ENCODE results near the gene DYNC2H1.

The DYNC2H1 gene

DNA sequence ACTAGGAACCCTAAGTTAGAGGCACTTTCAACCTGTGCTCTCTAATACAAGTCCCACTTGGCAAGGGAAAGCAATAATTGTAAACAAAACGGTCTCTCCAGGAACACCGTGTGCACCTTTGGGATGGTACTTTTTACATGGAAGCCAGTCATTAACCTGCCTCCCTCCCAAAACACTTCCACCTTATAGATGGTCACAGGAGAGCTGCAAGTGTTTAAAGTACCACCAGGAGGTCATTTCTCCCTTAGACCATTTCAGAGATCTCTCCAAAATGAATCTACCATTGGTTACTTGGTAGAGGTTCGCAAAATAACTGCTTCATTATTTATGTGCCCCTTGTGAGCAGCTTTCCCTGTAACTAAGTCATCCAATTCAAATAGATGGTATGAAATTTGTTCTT lies 375.3 kb downstream of the DYNC2H1 start:
- DNase-seq: no peak

DNA sequence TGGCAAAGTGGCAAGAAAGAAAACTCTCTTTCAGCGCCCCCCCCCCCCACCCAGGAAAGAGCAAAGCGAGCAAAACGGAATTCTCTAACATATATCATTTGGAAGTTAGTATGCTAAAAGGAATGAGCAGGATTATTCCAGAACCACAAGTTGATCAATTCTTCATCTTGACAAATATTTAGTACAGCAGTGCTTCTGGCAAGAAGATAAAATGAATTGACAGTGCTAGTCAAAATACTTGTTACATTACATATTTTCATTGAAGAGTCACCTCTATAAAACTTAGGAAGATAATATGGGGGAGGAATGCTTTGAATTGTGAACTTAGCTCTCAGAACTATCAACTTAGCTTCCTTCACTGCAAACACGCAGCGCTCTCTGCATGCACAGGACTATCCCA lies 377.4 kb downstream of the DYNC2H1 start:
- no peak for DNase-seq

- DNase-seq: no peak
These were observed 377.9 kb downstream of the DYNC2H1 start for GRCh38 chr11:103487113-103487512.

- no peak for DNase-seq
These were observed 378.8 kb downstream of the DYNC2H1 start for GRCh38 chr11:103488031-103488461.

DNA sequence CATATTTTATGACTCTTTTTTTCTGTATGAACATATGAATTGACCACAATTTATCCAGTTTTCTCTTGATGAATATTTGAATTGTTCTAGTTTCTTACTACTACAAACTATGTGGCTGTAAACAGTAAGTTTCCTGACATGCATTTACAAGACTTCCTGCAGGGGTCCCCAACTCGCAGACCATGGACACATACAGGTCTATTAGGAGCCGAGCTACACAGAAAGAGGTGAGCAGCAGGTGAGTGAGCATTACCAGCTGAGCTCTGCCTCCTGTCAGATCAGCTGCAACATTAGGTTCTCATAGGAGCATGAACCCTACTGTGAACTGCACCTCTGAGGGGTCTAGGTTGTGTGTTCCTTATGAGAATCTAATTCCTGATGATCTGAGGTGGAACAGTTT lies 379.4 kb downstream of the DYNC2H1 start:
- no peak for DNase-seq

GRCh38 chr11:103491777-103492176 lies 382.6 kb downstream of the DYNC2H1 start:
- no peak for DNase-seq

- no peak for DNase-seq
These were observed 385.3 kb downstream of the DYNC2H1 start for GRCh38 chr11:103494491-103494890.

- DNase-seq: no peak
These were observed 388.0 kb downstream of the DYNC2H1 start for GRCh38 chr11:103497268-103497667.

DNA sequence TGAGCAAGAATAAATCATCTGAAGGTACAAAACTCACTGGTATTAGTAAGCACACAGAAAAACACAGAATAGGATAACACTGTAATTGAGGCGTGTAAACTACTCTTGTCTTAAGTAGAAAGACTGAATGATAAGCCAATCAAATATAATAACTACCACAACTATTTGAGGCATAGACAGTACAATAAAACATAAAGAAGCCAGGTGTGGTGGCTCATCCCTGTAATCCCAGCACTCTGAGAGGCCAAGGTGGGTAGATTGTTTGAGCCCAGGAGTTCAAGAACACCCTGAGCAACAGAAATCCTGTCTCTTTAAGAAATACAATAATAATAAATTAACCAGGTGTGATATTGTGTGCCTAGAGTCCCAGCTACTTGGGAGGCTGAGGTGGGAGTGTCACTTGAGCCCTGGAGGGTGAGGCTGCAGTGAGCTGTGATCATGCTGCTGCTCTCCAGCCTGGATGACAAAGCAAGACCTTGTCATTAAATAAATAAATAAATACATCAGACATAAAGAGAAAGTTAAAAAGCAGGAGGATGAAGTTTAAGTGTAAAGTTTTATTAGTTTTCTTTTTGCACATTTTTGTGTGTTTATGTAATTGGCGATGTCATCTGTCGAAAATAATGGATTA lies 390.6 kb downstream of the DYNC2H1 start:
- DNase-seq: no peak

DNA sequence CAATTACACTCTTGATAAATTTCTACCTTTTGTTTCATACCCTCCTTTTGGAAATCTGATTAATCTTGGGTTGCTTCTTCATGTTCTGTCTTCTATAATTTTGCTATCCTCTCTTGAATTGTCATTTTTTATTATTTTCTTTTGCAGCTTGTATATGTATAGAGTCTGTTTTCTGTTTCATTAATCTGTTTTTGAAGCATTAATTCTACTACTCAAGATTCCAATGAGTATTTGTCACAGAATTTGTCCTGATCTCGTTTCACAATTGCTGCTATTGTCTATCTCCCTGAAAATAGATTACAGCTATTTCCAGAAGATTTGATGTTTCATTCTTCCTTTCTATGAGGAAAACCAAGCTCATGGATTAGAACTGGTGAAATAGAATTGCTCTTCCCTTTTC lies 406.1 kb downstream of the DYNC2H1 start:
- DNase-seq: no peak

- no peak for DNase-seq
These were observed 411.6 kb downstream of the DYNC2H1 start for GRCh38 chr11:103520792-103521191.

DNA sequence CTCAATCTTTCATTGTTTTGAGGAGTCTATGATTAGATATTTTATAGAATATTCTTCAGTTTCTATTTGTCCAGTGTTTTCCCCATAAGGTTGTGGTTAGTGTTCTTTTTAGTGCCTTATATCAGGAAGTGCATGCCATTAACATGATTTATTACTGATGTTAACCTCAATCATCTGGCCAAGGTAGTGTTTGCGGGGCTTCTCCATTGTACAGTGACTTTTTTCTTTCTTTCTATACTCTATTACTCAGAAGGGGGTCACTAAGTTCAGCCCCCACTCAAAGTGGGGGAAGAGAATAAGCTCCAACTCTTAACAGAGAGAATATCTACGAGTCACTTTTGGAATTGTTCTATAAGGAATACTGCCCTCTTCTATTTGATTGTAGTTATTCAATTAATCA lies 415.8 kb downstream of the DYNC2H1 start:
- no peak for DNase-seq

DNA sequence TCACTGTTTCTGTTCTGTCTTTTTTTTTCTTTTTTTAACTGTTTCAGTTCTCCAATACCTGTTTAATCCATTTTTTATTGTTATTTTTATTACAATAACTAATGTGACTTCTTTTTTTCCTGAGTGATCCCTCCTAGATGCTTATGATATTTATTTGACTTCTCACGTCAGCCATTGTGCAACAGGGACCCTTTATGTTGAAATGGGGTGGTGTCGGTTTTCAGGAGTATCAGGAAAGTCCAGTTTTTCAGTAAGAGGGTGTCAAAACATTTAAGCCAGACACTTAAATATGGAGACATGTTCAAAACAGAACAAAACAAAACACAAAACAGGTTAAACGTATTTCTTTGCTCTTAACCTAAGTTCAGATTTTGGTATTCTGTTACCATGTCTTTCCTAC lies 418.8 kb downstream of the DYNC2H1 start:
- DNase-seq: no peak

GRCh38 chr11:103528596-103528995 lies 419.4 kb downstream of the DYNC2H1 start:
- no peak for DNase-seq

- DNase-seq: no peak
These were observed 420.0 kb downstream of the DYNC2H1 start for GRCh38 chr11:103529181-103529684.

Measured in KG1 (cell line).